ENCODE measurements around the gene B9D1.

Gene B9D1

GRCh38 chr17:19399750-19400450 is 37.4 kb upstream of the B9D1 start:
- Mint-ChIP-seq H3K4me3 (no peak overlapping the region), H3K27ac (no peak overlapping the region), H3K4me1 (no peaks in the 10 kb centered on the region), H3K27me3 (peaks cover 3% of the 10 kb centered on the region), H3K9me3 (no peaks in the 10 kb centered on the region), H3K36me3 (ENCODE audit: low read depth) (no peaks in the 10 kb centered on the region)
- DNase-seq = no peak
- no peak for ATAC-seq

- DNase-seq (no peak), ATAC-seq (no peak)
- Mint-ChIP-seq H3K4me3 (no peak overlapping the region), H3K27me3 (peaks cover 3% of the 10 kb centered on the region), H3K9me3 (no peaks in the 10 kb centered on the region), H3K36me3 (ENCODE audit: low read depth) (no peaks in the 10 kb centered on the region), H3K27ac (no peak overlapping the region), H3K4me1 (no peaks in the 10 kb centered on the region)
Observed at GRCh38 chr17:19398301-19399181, 36.0 kb upstream of the B9D1 start.

- H3K4me1 Mint-ChIP-seq = no peaks in the 10 kb centered on the region
- H3K9me3 Mint-ChIP-seq = no peaks in the 10 kb centered on the region
- no peak for ATAC-seq
- no peak overlapping the region for H3K4me3 Mint-ChIP-seq
- peaks cover 3% of the 10 kb centered on the region for H3K27me3 Mint-ChIP-seq
- H3K27ac Mint-ChIP-seq = no peak overlapping the region
- no peak for DNase-seq
- H3K36me3 Mint-ChIP-seq (ENCODE audit: low read depth) = no peaks in the 10 kb centered on the region
Observed at GRCh38 chr17:19397556-19398041, 35.1 kb upstream of the B9D1 start.

- no peak for DNase-seq
- H3K4me1 Mint-ChIP-seq = peaks cover 5% of the 10 kb centered on the region
- H3K4me3 Mint-ChIP-seq = no peak overlapping the region
- no peaks in the 10 kb centered on the region for H3K36me3 Mint-ChIP-seq (ENCODE audit: low read depth)
- no peak for ATAC-seq
- H3K27me3 Mint-ChIP-seq = no peaks in the 10 kb centered on the region
- H3K9me3 Mint-ChIP-seq = no peaks in the 10 kb centered on the region
- no peak overlapping the region for H3K27ac Mint-ChIP-seq
Observed at GRCh38 chr17:19392303-19392702, 29.8 kb upstream of the B9D1 start.

GRCh38 chr17:19391432-19391831 is 28.9 kb upstream of the B9D1 start:
- Mint-ChIP-seq H3K27ac (no peak overlapping the region), H3K4me3 (no peak overlapping the region), H3K4me1 (peaks cover 10% of the 10 kb centered on the region), H3K27me3 (no peaks in the 10 kb centered on the region), H3K36me3 (ENCODE audit: low read depth) (no peaks in the 10 kb centered on the region), H3K9me3 (no peaks in the 10 kb centered on the region)
- ATAC-seq (no peak), DNase-seq (no peak)

GRCh38 chr17:19390951-19391350 is 28.4 kb upstream of the B9D1 start:
- Mint-ChIP-seq H3K27ac (no peak overlapping the region), H3K9me3 (no peaks in the 10 kb centered on the region), H3K4me3 (no peak overlapping the region), H3K36me3 (ENCODE audit: low read depth) (no peaks in the 10 kb centered on the region), H3K4me1 (peaks cover 12% of the 10 kb centered on the region), H3K27me3 (peaks cover 2% of the 10 kb centered on the region)
- no peak for ATAC-seq
- no peak for DNase-seq

GRCh38 chr17:19388791-19389785 is 26.6 kb upstream of the B9D1 start:
- Mint-ChIP-seq H3K4me1 (peaks cover 12% of the 10 kb centered on the region), H3K27ac (no peak overlapping the region), H3K27me3 (peaks cover 2% of the 10 kb centered on the region), H3K9me3 (no peaks in the 10 kb centered on the region), H3K4me3 (no peak overlapping the region), H3K36me3 (ENCODE audit: low read depth) (no peaks in the 10 kb centered on the region)
- no peak for DNase-seq
- ATAC-seq = no peak

- no peak for DNase-seq
- Mint-ChIP-seq H3K27ac (no peak overlapping the region), H3K4me3 (no peak overlapping the region), H3K27me3 (peaks cover 2% of the 10 kb centered on the region), H3K9me3 (no peaks in the 10 kb centered on the region), H3K4me1 (peaks cover 12% of the 10 kb centered on the region), H3K36me3 (ENCODE audit: low read depth) (peaks cover 3% of the 10 kb centered on the region)
- no peak for ATAC-seq
Observed at GRCh38 chr17:19387921-19388521, 25.5 kb upstream of the B9D1 start.

GRCh38 chr17:19386974-19387920 is 24.7 kb upstream of the B9D1 start, which contains the start of gene MFAP4:
TSS of gene MFAP4 (minus strand) at chr17:19387190. CDS start at chr17:19387155, 35 bp downstream.
- DNase-seq (no peak), ATAC-seq (no peak)
- no peak within 1 kb of the TSS for H3K4me3 Mint-ChIP-seq
- no peaks in the 10 kb centered on the region for H3K9me3 Mint-ChIP-seq
- peaks cover 12% of the 10 kb centered on the region for H3K4me1 Mint-ChIP-seq
- no peak within 1 kb of the TSS for H3K27ac Mint-ChIP-seq
- H3K36me3 Mint-ChIP-seq (ENCODE audit: low read depth) = peaks cover 4% of the 10 kb centered on the region
- H3K27me3 Mint-ChIP-seq = peaks cover 2% of the 10 kb centered on the region

- Mint-ChIP-seq H3K27me3 (peaks cover 2% of the 10 kb centered on the region), H3K9me3 (no peaks in the 10 kb centered on the region), H3K27ac (no peak overlapping the region), H3K36me3 (ENCODE audit: low read depth) (peaks cover 5% of the 10 kb centered on the region), H3K4me3 (no peak overlapping the region), H3K4me1 (peaks cover 12% of the 10 kb centered on the region)
- ATAC-seq (peak; percentile 47), DNase-seq (no peak)
Observed at GRCh38 chr17:19386051-19386929, 23.8 kb upstream of the B9D1 start.

GRCh38 chr17:19385521-19385983 is 23.0 kb upstream of the B9D1 start:
- no peaks in the 10 kb centered on the region for H3K9me3 Mint-ChIP-seq
- no peak overlapping the region for H3K4me3 Mint-ChIP-seq
- peaks cover 7% of the 10 kb centered on the region for H3K36me3 Mint-ChIP-seq (ENCODE audit: low read depth)
- ATAC-seq (no peak), DNase-seq (no peak)
- H3K4me1 Mint-ChIP-seq = peaks cover 12% of the 10 kb centered on the region
- H3K27ac Mint-ChIP-seq = no peak overlapping the region
- peaks cover 2% of the 10 kb centered on the region for H3K27me3 Mint-ChIP-seq

- Mint-ChIP-seq H3K27me3 (peaks cover 2% of the 10 kb centered on the region), H3K9me3 (no peaks in the 10 kb centered on the region), H3K4me3 (no peak overlapping the region), H3K27ac (no peak overlapping the region), H3K4me1 (peaks cover 12% of the 10 kb centered on the region), H3K36me3 (ENCODE audit: low read depth) (peaks cover 9% of the 10 kb centered on the region)
- ATAC-seq (no peak), DNase-seq (no peak)
Observed at GRCh38 chr17:19384723-19385391, 22.3 kb upstream of the B9D1 start.
